IPS DF 19.7 (cell line): ENCODE data around the gene CLINT1.

ENCODE experiments used
- DNase-seq: peaks from one replicate; pipeline ENCODE4 v3.0.0-alpha.2; 2013; ENCODE audit warnings: low read depth, low spot score

Gene CLINT1

DNA sequence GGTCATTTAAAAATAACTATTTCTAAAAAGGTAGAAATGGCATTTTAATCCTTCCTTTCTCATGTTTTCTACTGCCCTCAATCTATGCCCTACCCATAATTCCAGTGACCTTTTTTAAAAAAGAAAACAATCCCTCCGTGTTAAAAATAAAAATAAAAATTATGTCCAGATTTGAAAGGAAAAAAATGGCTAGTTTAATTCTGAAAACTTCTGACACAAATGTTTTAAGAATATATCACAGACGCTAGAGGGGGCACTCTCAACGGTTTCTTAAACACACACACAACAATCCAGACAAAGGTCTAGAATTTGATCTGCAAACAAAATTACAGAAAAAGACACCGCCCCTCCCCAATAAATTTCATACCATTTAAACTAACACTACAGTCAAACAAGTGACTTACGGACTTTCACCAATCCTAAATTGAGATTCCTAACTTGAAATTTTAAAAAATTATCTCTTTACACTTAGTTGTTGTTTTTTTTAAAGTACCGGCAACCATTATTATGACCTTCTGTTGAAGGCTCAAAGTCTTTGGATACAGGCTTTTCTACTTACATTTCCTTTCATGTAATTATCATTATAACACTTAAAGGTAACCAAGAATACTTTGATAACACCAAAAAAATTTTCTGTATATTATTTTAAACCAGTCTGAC lies 38.2 kb downstream of the CLINT1 start:
- no peak for DNase-seq

GRCh38 chr5:157819502-157820115 lies 39.3 kb downstream of the CLINT1 start:
- DNase-seq = no peak

GRCh38 chr5:157818368-157818767 lies 40.6 kb downstream of the CLINT1 start:
- DNase-seq = no peak

GRCh38 chr5:157817928-157818327 lies 41.0 kb downstream of the CLINT1 start:
- no peak for DNase-seq

- no peak for DNase-seq
Observed at GRCh38 chr5:157817387-157817702, 41.6 kb downstream of the CLINT1 start.

GRCh38 chr5:157816682-157817386 lies 42.1 kb downstream of the CLINT1 start:
- no peak for DNase-seq

GRCh38 chr5:157812086-157812485 lies 46.9 kb downstream of the CLINT1 start:
- DNase-seq = no peak

DNA sequence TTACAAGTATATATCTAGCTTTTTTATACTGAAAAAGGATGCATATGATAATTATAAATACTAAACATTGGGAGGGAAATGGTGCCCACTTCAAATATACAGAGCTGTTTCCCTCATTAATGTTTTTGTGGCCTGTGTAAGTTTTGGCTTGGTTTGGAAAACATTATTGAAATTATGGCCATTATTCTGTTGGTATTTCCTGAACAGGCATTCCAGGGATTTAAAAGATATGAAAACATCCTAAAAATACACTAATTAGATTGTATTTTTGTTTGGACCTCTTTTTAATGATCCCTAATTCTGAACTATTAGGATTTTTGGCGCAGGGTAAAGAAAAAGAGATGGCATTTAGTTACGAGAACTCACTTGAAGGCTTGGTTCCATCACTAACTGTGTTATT lies 50.9 kb downstream of the CLINT1 start:
- no peak for DNase-seq

DNA sequence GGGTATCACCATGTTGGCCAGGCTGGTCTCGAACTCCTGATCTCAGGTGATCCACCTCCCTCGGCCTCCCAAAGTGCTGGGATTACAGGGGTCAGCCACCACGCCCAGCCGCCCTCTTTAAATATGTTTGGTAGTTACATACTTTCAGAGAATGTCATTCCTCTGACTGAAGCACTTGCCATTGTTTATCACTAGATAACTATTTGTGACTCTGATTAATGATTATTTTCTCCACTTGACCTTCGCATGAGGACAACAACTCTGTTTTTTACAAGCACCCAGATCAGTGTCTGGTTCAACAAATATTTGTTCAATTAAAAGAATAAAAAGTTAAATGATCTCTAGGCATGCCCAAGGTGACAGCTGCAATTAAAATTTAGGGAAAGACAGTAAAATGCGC lies 56.2 kb downstream of the CLINT1 start:
- no peak for DNase-seq

- DNase-seq = no peak
Observed at GRCh38 chr5:157800137-157800536, 58.8 kb downstream of the CLINT1 start.

- no peak for DNase-seq
Observed at GRCh38 chr5:157799578-157799977, 59.4 kb downstream of the CLINT1 start.

- no peak for DNase-seq
Observed at GRCh38 chr5:157793301-157793700, 65.6 kb downstream of the CLINT1 start.

- DNase-seq = no peak
Observed at GRCh38 chr5:157785801-157786200, 73.1 kb downstream of the CLINT1 start.

- no peak for DNase-seq
Observed at GRCh38 chr5:157779221-157779620, 79.7 kb downstream of the CLINT1 start.

DNA sequence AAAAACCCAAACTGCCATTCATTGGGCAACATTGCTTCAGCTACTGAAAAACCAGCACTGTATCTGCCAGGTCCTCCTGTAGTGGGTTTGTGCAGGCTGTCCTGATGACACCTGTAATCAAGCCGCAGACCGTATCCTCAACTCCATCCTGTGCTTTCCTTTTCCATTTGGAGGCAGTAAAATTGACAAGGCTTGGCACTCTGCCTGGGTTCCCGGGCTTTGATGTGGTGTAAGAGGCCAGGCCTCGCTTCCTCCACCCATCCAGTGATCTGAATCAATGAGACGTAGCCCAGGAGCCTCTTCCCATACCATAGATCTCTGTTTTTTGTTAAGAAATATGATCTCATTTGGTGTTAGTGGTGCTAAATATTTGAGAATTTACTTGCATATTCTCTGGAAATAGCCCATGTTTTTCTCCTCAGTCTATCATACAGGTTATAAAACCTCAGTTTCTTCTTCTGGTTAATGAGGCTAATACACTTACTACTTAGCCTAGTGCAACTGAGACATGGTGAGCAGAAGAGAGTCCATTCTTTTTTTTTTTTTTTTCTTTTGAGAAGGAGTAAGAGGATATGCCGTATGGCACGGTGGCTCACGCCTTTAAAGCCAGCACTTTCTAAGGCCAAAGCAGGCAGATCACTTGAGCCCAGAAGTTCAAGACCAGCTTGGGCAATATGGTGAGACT lies 80.7 kb downstream of the CLINT1 start:
- DNase-seq = no peak

GRCh38 chr5:157772127-157772526 lies 86.8 kb downstream of the CLINT1 start:
- no peak for DNase-seq

- no peak for DNase-seq
Observed at GRCh38 chr5:157770665-157771064, 88.3 kb downstream of the CLINT1 start.

GRCh38 chr5:157767689-157768088 lies 91.3 kb downstream of the CLINT1 start:
- DNase-seq = no peak

- DNase-seq = no peak
Observed at GRCh38 chr5:157766902-157767301, 92.0 kb downstream of the CLINT1 start.

DNA sequence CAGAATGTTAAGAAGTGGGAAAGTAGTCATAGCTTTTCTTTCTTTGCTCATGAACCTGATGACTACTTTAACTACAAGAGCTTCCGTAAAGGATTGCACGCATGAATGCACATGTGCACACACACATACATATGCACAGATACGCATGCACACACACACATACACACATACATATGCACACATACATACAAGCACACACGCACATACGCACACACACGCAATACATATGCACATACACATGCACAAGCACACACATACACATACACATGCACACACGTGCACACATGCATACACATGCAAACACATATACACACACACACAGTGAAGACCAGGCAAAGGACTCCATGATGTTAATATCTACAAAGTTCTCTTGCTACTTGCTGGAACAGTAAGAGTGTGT lies 92.5 kb downstream of the CLINT1 start:
- no peak for DNase-seq

DNA sequence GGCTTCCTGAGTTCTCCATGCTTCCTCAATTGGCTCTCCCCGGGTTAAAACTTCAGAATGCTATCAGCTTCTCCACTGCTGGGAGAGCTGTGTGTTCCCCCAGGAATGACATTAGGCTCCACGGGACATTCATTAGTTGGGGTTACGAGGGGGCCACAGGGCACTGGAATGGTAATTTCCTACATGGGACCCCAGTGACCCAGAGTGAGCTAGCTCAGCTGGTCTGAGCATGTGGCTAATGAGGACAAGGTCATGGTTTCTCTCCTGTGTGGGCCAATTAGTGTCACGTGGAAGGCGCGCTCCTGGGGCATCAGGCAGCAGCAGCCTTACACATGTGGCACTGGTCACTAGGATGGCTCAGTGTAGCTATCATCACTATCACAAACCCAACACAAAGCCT lies 94.4 kb downstream of the CLINT1 start:
- DNase-seq = no peak
